KMS-11 (cell line): ENCODE data around the gene ANKRD40.

Experiments
- H2AFZ ChIP-seq: fragments of 200-600 bp; sonication (generic); 2 replicates; pipeline ENCODE4 v1.6.1; 2016; ENCODE audit warnings: antibody characterized with exemption, mixed run types, low read depth
- H3K27ac ChIP-seq: fragments of 200-600 bp; sonication (generic); 2 replicates; pipeline ENCODE4 v1.6.1; 2016; ENCODE audit warnings: mild to moderate bottlenecking, mixed run types
- H3K27me3 ChIP-seq: fragments of 200-600 bp; sonication (generic); 2 replicates; pipeline ENCODE4 v1.6.1; 2017; ENCODE audit warnings: mild to moderate bottlenecking, low read depth, mixed run types, moderate library complexity; ENCODE audit not compliant: insufficient read depth
- H3K36me3 ChIP-seq: fragments of 200-600 bp; sonication (generic); 2 replicates; pipeline ENCODE4 v1.6.1; 2017; ENCODE audit warnings: mild to moderate bottlenecking, mixed run types; ENCODE audit not compliant: insufficient read depth
- H3K4me1 ChIP-seq: fragments of 200-600 bp; sonication (generic); 2 replicates; pipeline ENCODE4 v1.6.1; 2016; ENCODE audit warnings: mild to moderate bottlenecking, low read depth, mixed run types; ENCODE audit not compliant: poor library complexity, severe bottlenecking
- H3K4me2 ChIP-seq: fragments of 200-600 bp; sonication (generic); 2 replicates; pipeline ENCODE4 v1.7.0; 2016; ENCODE audit warnings: mild to moderate bottlenecking, mixed run types
- H3K4me3 ChIP-seq: fragments of 200-600 bp; sonication (generic); IDR thresholded peaks from 2 replicates; pipeline ENCODE4 v1.6.1; 2017; ENCODE audit warnings: low read depth, low read length, mixed read lengths; ENCODE audit not compliant: insufficient read depth
- H3K79me2 ChIP-seq: fragments of 200-600 bp; sonication (generic); 2 replicates; pipeline ENCODE4 v1.6.1; 2016; ENCODE audit warnings: low read depth, mixed run types; ENCODE audit not compliant: insufficient read depth
- H3K9ac ChIP-seq: fragments of 200-600 bp; sonication (generic); 2 replicates; pipeline ENCODE4 v1.6.1; 2016; ENCODE audit warnings: mild to moderate bottlenecking, mixed run types
- H4K20me1 ChIP-seq: fragments of 200-600 bp; sonication (generic); 2 replicates; pipeline ENCODE4 v1.6.1; 2016; ENCODE audit warnings: mild to moderate bottlenecking, mixed run types; ENCODE audit not compliant: insufficient read depth
- TF ChIP-seq, protein P1 (sequence below): fragments of 200-600 bp; sonication (generic); conservative IDR thresholded peaks from 2 replicates; pipeline ENCODE4 v1.6.1; 2017; ENCODE audit warnings: low read depth, mild to moderate bottlenecking, antibody characterized with exemption, low read length, moderate library complexity, mixed read lengths

Gene ANKRD40

DNA sequence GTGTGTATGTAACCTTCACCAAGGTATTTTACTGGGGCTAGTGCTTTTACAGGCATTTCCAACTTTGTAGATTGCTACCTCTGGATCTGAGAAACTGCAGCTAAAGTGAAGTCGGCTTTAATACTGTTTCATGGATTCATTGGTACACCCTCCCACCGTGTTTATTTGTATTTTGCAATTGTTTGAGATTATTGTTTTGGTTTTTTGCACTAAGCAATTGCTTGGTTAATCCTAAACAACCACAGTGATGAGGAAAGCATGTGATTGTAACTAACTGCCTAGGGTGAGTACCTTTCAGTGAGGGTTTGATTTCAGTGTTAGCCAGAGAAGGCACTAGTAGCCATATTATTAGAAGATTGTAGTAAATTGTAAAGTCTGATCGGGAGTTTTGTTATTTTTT is 15.0 kb upstream of the ANKRD40 start:
- Histone ChIP-seq H2AFZ (no peak overlapping the region), H3K27ac (no peak overlapping the region), H3K9ac (no peak overlapping the region), H3K27me3 (no peaks in the 10 kb centered on the region), H3K4me3 (no peak overlapping the region), H3K4me1 (peaks cover 40% of the 10 kb centered on the region), H3K4me2 (peak overlapping the region; percentile 97; the same call in 1 of the 2 replicates), H3K36me3 (no peaks in the 10 kb centered on the region; the same call in 1 of the 2 replicates), H4K20me1 (peaks cover 72% of the 10 kb centered on the region), H3K79me2 (peaks cover 84% of the 10 kb centered on the region)
- TF ChIP-seq, protein P1, sequence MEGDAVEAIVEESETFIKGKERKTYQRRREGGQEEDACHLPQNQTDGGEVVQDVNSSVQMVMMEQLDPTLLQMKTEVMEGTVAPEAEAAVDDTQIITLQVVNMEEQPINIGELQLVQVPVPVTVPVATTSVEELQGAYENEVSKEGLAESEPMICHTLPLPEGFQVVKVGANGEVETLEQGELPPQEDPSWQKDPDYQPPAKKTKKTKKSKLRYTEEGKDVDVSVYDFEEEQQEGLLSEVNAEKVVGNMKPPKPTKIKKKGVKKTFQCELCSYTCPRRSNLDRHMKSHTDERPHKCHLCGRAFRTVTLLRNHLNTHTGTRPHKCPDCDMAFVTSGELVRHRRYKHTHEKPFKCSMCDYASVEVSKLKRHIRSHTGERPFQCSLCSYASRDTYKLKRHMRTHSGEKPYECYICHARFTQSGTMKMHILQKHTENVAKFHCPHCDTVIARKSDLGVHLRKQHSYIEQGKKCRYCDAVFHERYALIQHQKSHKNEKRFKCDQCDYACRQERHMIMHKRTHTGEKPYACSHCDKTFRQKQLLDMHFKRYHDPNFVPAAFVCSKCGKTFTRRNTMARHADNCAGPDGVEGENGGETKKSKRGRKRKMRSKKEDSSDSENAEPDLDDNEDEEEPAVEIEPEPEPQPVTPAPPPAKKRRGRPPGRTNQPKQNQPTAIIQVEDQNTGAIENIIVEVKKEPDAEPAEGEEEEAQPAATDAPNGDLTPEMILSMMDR, result no peak

DNA sequence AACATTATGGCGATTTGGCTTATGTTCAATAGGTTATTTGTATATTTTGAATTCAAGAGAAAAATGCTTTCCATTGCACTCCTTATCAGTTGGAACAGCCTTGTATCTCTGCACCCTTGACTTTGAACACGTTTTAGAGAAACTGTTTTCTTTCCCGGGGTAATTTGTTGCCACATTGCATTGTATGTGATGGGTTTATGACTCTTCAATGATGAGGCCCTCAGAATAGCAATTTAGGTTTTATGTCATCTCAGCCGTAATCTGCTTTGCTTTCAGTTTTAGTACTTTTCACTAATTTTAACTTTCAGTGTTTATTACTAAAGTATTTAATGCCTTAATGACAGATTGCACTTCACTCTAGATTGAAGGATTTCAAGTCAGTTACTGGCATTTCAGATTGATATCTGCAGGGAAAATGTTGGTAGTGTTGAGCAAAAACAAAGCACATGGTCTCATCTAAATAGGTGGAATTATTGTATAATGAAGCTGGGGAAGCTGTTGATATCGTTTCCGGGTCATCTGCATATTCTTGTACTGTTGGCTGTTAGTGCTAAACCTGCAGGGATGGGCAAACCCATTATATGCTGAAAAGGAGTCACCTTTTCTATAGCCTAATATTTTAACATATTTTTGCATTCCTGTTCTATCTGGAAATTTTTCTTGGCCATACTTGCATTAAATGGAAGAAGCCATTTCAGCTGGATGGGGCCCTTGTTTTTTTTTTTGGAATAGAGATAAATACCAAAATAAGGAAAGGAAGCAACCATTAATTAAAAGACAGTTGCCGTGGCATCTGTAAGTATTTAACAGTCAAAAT is 13.7 kb upstream of the ANKRD40 start:
- Histone ChIP-seq H3K4me2 (peak overlapping the region; percentile 97), H2AFZ (no peak overlapping the region), H4K20me1 (peaks cover 59% of the 10 kb centered on the region), H3K27ac (peak overlapping the region; percentile 93; the same call in 1 of the 2 replicates), H3K9ac (peak overlapping the region; percentile 97), H3K36me3 (no peaks in the 10 kb centered on the region; the same call in 1 of the 2 replicates), H3K4me3 (no peak overlapping the region), H3K4me1 (peaks cover 40% of the 10 kb centered on the region), H3K79me2 (peaks cover 70% of the 10 kb centered on the region), H3K27me3 (no peaks in the 10 kb centered on the region)
- TF ChIP-seq, protein P1, result no peak

DNA sequence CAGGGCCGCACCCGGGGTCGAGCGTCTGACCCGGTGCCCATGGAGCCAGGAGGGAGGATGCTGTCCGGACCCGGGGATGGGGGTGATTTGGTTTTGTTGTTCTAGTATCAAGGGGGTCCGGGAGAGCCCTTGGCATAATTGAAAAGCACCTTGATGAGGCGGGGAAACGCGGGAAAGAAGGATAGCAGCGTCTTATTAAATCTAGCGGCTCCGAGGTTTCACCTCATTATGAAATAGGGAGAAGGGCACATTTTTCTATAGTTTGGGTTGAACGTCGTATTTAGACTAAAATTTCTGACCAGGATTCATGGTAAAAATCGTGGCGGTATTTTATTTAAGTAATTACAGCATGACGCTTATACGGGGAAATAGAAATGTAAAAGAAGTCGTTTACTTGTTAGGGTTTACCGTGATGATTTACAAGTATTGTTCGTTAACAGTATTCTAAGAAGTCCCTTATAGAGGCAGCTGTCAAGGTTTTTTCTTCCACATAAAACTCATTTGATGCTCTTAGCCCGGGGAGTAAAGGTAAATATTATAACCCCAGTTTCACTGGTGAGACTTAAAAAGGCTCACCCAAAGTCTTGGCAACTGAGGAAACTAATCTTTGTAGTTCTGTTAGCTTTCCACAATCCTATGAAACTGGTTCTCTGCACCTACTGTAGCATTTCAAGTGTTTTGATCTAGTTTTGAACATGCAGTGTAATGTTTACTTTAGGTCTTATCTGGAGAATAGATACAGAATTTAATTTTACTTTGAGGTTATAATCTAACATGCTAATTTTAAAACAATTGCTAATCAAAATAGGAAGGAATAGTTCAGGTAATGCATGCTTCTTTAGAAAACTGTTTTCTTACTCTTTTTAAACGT is 12.4 kb upstream of the ANKRD40 start:
- Histone ChIP-seq H3K4me3 (peak overlapping the region; percentile 79), H4K20me1 (peaks cover 46% of the 10 kb centered on the region), H3K27ac (peak overlapping the region; percentile 93), H2AFZ (peak overlapping the region; percentile 76), H3K4me2 (peak overlapping the region; percentile 97), H3K36me3 (no peaks in the 10 kb centered on the region; the same call in 1 of the 2 replicates), H3K9ac (peak overlapping the region; percentile 97), H3K27me3 (no peaks in the 10 kb centered on the region), H3K4me1 (peaks cover 29% of the 10 kb centered on the region), H3K79me2 (peaks cover 58% of the 10 kb centered on the region)
- TF ChIP-seq, protein P1, result no peak

DNA sequence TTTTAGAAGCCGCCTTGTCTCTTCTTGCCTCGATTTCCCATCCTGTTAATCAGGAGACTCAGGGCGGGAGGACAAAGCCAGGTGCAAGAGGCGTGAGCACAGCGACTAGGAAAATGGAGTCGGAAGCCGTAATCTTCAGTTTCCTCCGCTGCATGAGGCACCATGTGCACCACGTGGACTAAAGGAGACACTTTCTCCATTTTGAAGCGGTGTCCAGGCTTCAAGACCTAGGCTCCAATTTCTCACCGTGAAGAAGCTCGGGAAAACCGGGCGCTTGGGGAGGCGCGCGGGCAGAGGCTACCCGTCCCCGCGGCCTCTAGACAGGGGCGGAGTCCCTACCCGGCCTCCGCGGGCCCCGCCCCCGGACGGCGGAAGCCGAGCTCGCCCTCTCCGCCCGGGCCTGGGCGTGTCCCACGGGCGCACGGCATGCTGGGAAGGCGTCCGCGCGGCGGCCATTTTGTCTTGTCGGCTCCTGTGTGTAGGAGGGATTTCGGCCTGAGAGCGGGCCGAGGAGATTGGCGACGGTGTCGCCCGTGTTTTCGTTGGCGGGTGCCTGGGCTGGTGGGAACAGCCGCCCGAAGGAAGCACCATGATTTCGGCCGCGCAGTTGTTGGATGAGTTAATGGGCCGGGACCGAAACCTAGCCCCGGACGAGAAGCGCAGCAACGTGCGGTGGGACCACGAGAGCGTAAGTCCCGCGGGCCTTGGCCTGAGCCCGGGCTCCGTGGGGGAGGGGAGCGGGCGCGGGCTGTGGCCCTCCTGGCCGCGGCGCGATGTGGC is 11.6 kb upstream of the ANKRD40 start, which contains the start of gene LUC7L3:
Gene LUC7L3 (plus strand): TSS at position 460 of the 780 bp plus-strand sequence. CDS start 130 bp downstream, at position 590.
- peaks cover 28% of the 10 kb centered on the region for H3K4me1 ChIP-seq
- no peaks in the 10 kb centered on the region for H3K27me3 ChIP-seq
- peak within 1 kb of the TSS; percentile 76 for H2AFZ ChIP-seq
- H3K9ac ChIP-seq, result peak within 1 kb of the TSS; percentile 97
- H3K4me2 ChIP-seq, result peak within 1 kb of the TSS; percentile 97
- peaks cover 39% of the 10 kb centered on the region for H4K20me1 ChIP-seq
- H3K4me3 ChIP-seq, result peak within 1 kb of the TSS; percentile 79
- peak within 1 kb of the TSS; percentile 93 for H3K27ac ChIP-seq
- TF ChIP-seq, protein P1, result no peak
- no peaks in the 10 kb centered on the region for H3K36me3 ChIP-seq
- peaks cover 50% of the 10 kb centered on the region for H3K79me2 ChIP-seq
